GM21825 (cell line): ENCODE measurements around the gene STXBP2.

Experiments
- ATAC-seq: cut with Tn5 transposase; IDR thresholded peaks from one replicate; pipeline ENCODE4 v1.9.1; 2021; ENCODE audit warnings: mild to moderate bottlenecking, moderate library complexity; ENCODE audit not compliant: unreplicated experiment

Gene STXBP2

GRCh38 chr19:7612282-7613274 lies 24.3 kb upstream of the STXBP2 start:
- ATAC-seq: no peak

GRCh38 chr19:7614859-7615741 lies 21.8 kb upstream of the STXBP2 start:
- ATAC-seq: no peak

- no peak for ATAC-seq
Measured at GRCh38 chr19:7617172-7617571, 19.7 kb upstream of the STXBP2 start.

DNA sequence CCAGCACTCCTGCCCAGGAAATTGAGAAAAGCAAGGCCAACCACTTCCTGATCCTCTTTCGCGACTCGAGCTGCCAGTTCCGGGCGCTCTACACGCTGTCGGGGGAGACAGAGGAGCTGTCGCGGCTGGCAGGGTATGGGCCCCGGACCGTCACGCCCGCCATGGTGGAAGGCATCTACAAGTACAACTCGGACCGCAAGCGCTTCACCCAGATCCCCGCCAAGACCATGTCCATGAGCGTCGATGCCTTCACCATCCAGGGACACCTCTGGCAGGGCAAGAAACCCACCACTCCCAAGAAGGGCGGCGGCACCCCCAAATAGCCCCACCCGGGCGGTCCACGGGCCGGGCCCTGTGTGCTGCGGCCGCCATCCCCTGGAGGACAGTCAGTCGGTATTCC lies 19.2 kb upstream of the STXBP2 start:
- no peak for ATAC-seq

DNA sequence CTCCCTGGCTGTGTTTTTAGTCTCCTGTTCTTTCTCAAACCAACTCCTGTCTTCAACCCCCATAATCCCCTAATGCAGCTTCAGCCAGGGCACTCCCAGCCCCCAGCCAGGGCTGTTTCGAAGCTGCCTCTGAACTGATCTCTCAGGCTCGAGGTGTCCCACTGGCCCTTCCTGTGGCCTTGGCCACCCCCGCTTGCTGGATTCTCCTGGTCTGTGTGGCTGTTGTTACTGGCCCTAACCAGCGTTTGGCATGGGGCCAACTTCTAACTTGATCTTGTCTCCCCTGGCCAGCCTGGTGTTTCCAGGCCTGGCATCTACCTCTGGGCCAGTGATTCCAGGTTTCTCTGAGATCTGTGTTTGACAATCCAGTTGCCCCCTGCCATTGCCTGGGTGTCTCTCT lies 18.6 kb upstream of the STXBP2 start:
- no peak for ATAC-seq

DNA sequence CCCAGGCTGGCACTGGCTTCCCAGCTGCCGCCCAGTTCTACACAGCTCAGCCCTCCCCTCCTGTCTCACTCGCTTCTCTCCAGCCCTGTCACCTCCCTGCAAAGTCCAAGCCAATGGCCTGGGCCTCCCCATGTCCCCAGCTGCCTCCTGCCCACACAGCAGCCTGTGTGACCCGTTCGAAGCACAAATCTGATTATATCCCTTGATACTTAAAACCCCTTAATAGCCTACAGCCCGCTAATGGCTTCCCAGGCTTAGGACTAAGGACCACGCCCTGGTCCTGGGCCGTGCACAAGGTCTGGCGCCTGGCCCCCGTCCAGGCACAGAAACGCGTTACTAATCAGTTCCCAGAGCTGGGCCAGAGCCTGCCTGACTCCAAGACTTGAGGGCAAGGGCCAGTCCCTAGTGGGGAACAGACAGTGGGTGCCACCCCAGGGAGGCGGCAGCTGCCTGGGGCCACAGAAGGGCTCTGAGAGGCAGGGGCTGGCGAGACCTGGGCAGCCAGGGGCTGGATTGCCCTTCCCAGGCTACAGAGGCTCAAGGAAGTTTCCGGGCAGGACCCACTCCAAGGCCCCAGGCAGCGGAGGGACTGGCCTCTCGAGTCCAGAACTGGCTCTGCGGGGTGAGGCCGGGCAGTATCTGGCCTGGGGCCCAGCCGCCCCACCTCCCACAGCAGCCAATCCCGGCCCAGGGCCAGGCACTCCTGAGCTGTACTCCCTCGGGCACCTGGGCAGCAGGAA lies 18.0 kb upstream of the STXBP2 start:
- ATAC-seq: no peak

GRCh38 chr19:7619671-7620441 lies 17.1 kb upstream of the STXBP2 start:
- no peak for ATAC-seq

GRCh38 chr19:7620442-7621412 lies 16.2 kb upstream of the STXBP2 start:
- no peak for ATAC-seq

GRCh38 chr19:7622933-7623685 lies 13.8 kb upstream of the STXBP2 start:
- no peak for ATAC-seq

- ATAC-seq: no peak
Measured at GRCh38 chr19:7623725-7624603, 12.9 kb upstream of the STXBP2 start.

GRCh38 chr19:7624810-7625209 lies 12.1 kb upstream of the STXBP2 start:
- no peak for ATAC-seq

- no peak for ATAC-seq
Measured at GRCh38 chr19:7625763-7626372, 11.0 kb upstream of the STXBP2 start.

- ATAC-seq: no peak
Measured at GRCh38 chr19:7627166-7627565, 9.7 kb upstream of the STXBP2 start.

GRCh38 chr19:7628589-7629311 lies 8.2 kb upstream of the STXBP2 start:
- ATAC-seq: no peak

- peak; percentile 86 for ATAC-seq
Measured at GRCh38 chr19:7629347-7630054, 7.4 kb upstream of the STXBP2 start, which contains the start of the genes PET100 and XAB2. Gene PET100, plus strand, starts transcription at chr19:7629793. Its CDS starts 41 bp downstream, at chr19:7629834. Gene XAB2, minus strand, starts transcription at chr19:7629545. Its CDS starts 18 bp downstream, at chr19:7629527.
